Lower leg skin (tissue), 4 donors: Measurements from ENCODE around the gene ZNF710. TPM values are rescaled to one million over a fixed set of nuclear protein-coding genes. Genes with fewer than 3 reads are reported as not detected.

Source experiments
- DNase-seq, 2 donors: peaks; one replicate each; pipeline ENCODE4 v3.0.0-alpha.2; 2019; ENCODE audit warnings: low spot score in 2 of 2
- H3K4me3 ChIP-seq: fragments of 200-600 bp; sonication (generic); 2 replicates; pipeline ENCODE4 v1.5.1; 2017; ENCODE audit warnings: mild to moderate bottlenecking, low read depth; ENCODE audit not compliant: poor library complexity, severe bottlenecking
- CTCF ChIP-seq, 3 donors: fragments of 450-650 bp; IDR thresholded peaks; one replicate each; pipeline ENCODE4 v1.5.1; 2016; ENCODE audit warnings: antibody characterized with exemption in 3 of 3, mild to moderate bottlenecking in 3 of 3, moderate library complexity in 2 of 3
- POLR2A ChIP-seq, 2 donors: fragments of 450-650 bp; IDR thresholded peaks; one replicate each; pipeline ENCODE4 v1.6.1; 2016 to 2017; ENCODE audit warnings: antibody characterized with exemption in 2 of 2, mild to moderate bottlenecking in 1 of 2, moderate library complexity in 1 of 2
- WGBS, 2 donors: methylation state at CpG; one replicate each; pipeline ENCODE4 v1.1.5; 2018; 5-methylcytosine and 5-hydroxymethylcytosine counted together
- intact Hi-C: fragments of 100-400 bp; cut with DNase I; formaldehyde crosslinking; loops from one replicate; pipeline ENCODE4 v1.15.0; 2023; ENCODE audit warnings: low total_unique reads
- total RNA-seq, 4 donors: library from RNA; depleted of rRNA; stranded (reverse); fragments of >200 nt; gene quantifications; one replicate each; pipeline ENCODE4 v1.1.0, GENCODE V29; 2016

ZNF710 gene
- total RNA-seq, 4 donors from 2014 or later: 27.2 to 34.3 (median 32.4) TPM

- no peak for DNase-seq
- TF ChIP-seq POLR2A (IDR thresholded peaks at IDR 0.05) (no peak), CTCF (IDR thresholded peaks at IDR 0.05) (no peak)
- intact Hi-C loops: no loop called here
- 65 to 68% methylated on average over 12 of the region's 12 CpGs for WGBS, 2 donors
- H3K4me3 ChIP-seq: no peak overlapping the region
Observed at GRCh38 chr15:89998923-89999675, 2.0 kb upstream of the ZNF710 start.

GRCh38 chr15:89999676-90000185, 1.4 kb upstream of the ZNF710 start:
- TF ChIP-seq POLR2A (IDR thresholded peaks at IDR 0.05): no peak
- no peak for TF ChIP-seq CTCF (IDR thresholded peaks at IDR 0.05)
- intact Hi-C loops: no loop called here
- no peak for DNase-seq
- 14 to 32% methylated on average over 14 of the region's 14 CpGs for WGBS, 2 donors
- no peak overlapping the region for H3K4me3 ChIP-seq

- intact Hi-C loops: no loop called here
- TF ChIP-seq POLR2A (IDR thresholded peaks at IDR 0.05) (no peak), CTCF (IDR thresholded peaks at IDR 0.05) (no peak)
- peak in 1 of 2 donors; percentile 91 for DNase-seq
- peak overlapping the region; percentile 44 for H3K4me3 ChIP-seq
- 2 to 14% methylated on average over 32 to 55 of the region's 63 CpGs for WGBS, 2 donors
Observed at GRCh38 chr15:90000186-90001001, 730 bp upstream of the ZNF710 start.

- peak overlapping the region; percentile 44 for H3K4me3 ChIP-seq
- intact Hi-C loops: no loop called here
- DNase-seq: peak in 1 of 2 donors; percentile 92
- WGBS, 2 donors: 1% methylated on average over 36 to 50 of the region's 89 CpGs
- TF ChIP-seq CTCF (IDR thresholded peaks at IDR 0.05): no peak
- TF ChIP-seq POLR2A (IDR thresholded peaks at IDR 0.05): no peak
Observed at GRCh38 chr15:90001683-90002427, 731 bp downstream of the ZNF710 start.

GRCh38 chr15:90002428-90002844, 1.3 kb downstream of the ZNF710 start:
- TF ChIP-seq CTCF (IDR thresholded peaks at IDR 0.05) (no peak), POLR2A (IDR thresholded peaks at IDR 0.05) (no peak)
- intact Hi-C loops: no loop called here
- peak overlapping the region; percentile 25 for H3K4me3 ChIP-seq
- WGBS, 2 donors: 1 to 2% methylated on average over 26 to 27 of the region's 27 CpGs
- DNase-seq: peak in 1 of 2 donors; percentile 88
